ENCODE results near the gene SPTLC3.

Gene SPTLC3

GRCh38 chr20:12984863-12985262 is 23.9 kb upstream of the SPTLC3 start:
- DNase-seq (ENCODE audit: low read depth) = no peak

- no peak for DNase-seq (ENCODE audit: low read depth)
These were observed 21.5 kb upstream of the SPTLC3 start for GRCh38 chr20:12987261-12987660.

GRCh38 chr20:12989586-12990115 is 19.1 kb upstream of the SPTLC3 start:
- no peak for DNase-seq (ENCODE audit: low read depth)

GRCh38 chr20:12997128-12997655 is 11.6 kb upstream of the SPTLC3 start:
- DNase-seq (ENCODE audit: low read depth) = no peak

- DNase-seq (ENCODE audit: low read depth) = no peak
These were observed 10.7 kb upstream of the SPTLC3 start for GRCh38 chr20:12998046-12998445.

GRCh38 chr20:12999201-12999600 is 9.6 kb upstream of the SPTLC3 start:
- no peak for DNase-seq (ENCODE audit: low read depth)

- DNase-seq (ENCODE audit: low read depth) = no peak
These were observed 6.5 kb upstream of the SPTLC3 start for GRCh38 chr20:13002251-13002650.

GRCh38 chr20:13006825-13007224 is 1.9 kb upstream of the SPTLC3 start:
- peak; percentile 21 for DNase-seq (ENCODE audit: low read depth)

GRCh38 chr20:13007596-13007995 is 1.2 kb upstream of the SPTLC3 start:
- DNase-seq (ENCODE audit: low read depth) = no peak

GRCh38 chr20:13009682-13010406 is 1.1 kb downstream of the SPTLC3 start:
- DNase-seq (ENCODE audit: low read depth) = peak; percentile 93

GRCh38 chr20:13012886-13013285 is 4.1 kb downstream of the SPTLC3 start:
- no peak for DNase-seq (ENCODE audit: low read depth)

GRCh38 chr20:13013411-13013810 is 4.6 kb downstream of the SPTLC3 start:
- DNase-seq (ENCODE audit: low read depth) = no peak

GRCh38 chr20:13017235-13017634 is 8.5 kb downstream of the SPTLC3 start:
- peak; percentile 30 for DNase-seq (ENCODE audit: low read depth)

GRCh38 chr20:13017883-13018535 is 9.2 kb downstream of the SPTLC3 start:
- DNase-seq (ENCODE audit: low read depth) = peak; percentile 67

- no peak for DNase-seq (ENCODE audit: low read depth)
These were observed 12.6 kb downstream of the SPTLC3 start for GRCh38 chr20:13021205-13021970.

GRCh38 chr20:13022401-13023155 is 13.8 kb downstream of the SPTLC3 start:
- peak; percentile 73 for DNase-seq (ENCODE audit: low read depth)

GRCh38 chr20:13024596-13024995 is 15.8 kb downstream of the SPTLC3 start:
- no peak for DNase-seq (ENCODE audit: low read depth)

- DNase-seq (ENCODE audit: low read depth) = no peak
These were observed 16.4 kb downstream of the SPTLC3 start for GRCh38 chr20:13025181-13025580.

GRCh38 chr20:13028001-13028400 is 19.2 kb downstream of the SPTLC3 start:
- DNase-seq (ENCODE audit: low read depth) = no peak

- no peak for DNase-seq (ENCODE audit: low read depth)
These were observed 19.9 kb downstream of the SPTLC3 start for GRCh38 chr20:13028673-13029072.

- DNase-seq (ENCODE audit: low read depth) = peak; percentile 88
These were observed 21.1 kb downstream of the SPTLC3 start for GRCh38 chr20:13029687-13030375.

Measured in stromal cell of bone marrow (primary cell).